ENCODE measurements around the gene OBSL1. TPM values are rescaled to one million over a fixed set of nuclear protein-coding genes. Genes with fewer than 3 reads are reported as not detected.

The OBSL1 gene
- polyA plus RNA-seq, 4 donors, result 4.5 to 97.4 (median 15.4) TPM

DNA sequence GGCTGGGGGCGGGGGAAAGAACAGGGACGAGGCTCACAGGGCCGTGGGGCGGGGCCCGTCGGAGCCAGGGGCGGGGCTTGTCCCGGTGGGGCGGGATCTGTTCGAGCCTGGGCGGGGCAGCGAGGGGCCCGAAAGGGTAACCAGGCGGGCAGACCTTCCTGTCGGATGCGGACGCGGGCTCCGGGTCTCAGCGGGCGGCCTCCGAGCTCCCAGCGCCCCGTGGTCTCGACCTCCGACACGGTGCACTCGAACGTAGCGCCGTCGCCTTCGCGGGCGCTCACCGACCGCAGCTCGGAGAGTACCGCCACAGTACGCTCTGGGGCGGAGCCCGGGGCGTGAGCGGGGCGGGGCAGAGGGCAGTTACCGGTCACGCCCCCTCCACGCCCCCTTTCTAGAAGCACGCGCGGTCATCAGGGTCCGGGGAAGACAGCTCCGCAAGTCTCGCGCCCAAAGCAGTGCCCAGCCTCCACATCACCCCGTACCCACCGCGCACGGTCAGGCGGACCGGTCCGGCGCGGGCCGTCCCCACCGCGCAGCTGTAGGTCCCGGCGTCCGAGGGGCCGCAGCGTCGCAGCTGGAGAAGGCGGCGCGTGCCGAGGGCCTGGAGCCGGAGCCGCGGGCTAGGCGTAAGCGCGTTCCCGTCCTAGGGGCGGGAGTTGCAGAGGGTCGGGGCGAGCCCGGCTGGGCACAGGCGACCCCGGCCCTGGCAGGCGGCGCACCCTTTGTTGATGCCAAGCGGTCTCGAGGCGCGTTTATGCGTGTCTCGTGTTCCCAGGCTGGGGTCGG is 18.8 kb downstream of the OBSL1 start:
- FAIRE-seq (no peak), DNase-seq (peak; percentile 78 to 96)
- H3K9me3 ChIP-seq (ENCODE audit: control insufficient read depth in 2 of 2, insufficient read depth in 1 of 2, low read depth in 1 of 2, low read length in 1 of 2), result no peaks in the 10 kb centered on the region
- H3K36me3 ChIP-seq (ENCODE audit: control insufficient read depth in 3 of 3, insufficient read depth in 2 of 3, low read depth in 1 of 3, low read length in 3 of 3), result peaks cover 0 to 55% (median 3%) of the 10 kb centered on the region in 3 donors
- WGBS, 3 donors, result 1 to 5% (median 1%) methylated on average over 59 to 99 of the region's 99 CpGs
- H3K27me3 ChIP-seq (ENCODE audit: control insufficient read depth in 3 of 3, insufficient read depth in 3 of 3, low read length in 3 of 3), result peaks cover 0 to 29% (median 0%) of the 10 kb centered on the region in 3 donors
- H3K4me3 ChIP-seq (ENCODE audit: low read depth in 1 of 3, low read length in 3 of 3), result peak overlapping the region; percentile 40 to 55 (median 52)
- H3K27ac ChIP-seq (ENCODE audit: low read depth in 1 of 3, low read length in 2 of 3), result peak overlapping the region; percentile 35 to 85 (median 62)
- peaks cover 0 to 19% (median 0%) of the 10 kb centered on the region in 3 donors for H3K4me1 ChIP-seq (ENCODE audit: control insufficient read depth in 3 of 3, insufficient read depth in 2 of 3, low read depth in 1 of 3, low read length in 2 of 3)

DNA sequence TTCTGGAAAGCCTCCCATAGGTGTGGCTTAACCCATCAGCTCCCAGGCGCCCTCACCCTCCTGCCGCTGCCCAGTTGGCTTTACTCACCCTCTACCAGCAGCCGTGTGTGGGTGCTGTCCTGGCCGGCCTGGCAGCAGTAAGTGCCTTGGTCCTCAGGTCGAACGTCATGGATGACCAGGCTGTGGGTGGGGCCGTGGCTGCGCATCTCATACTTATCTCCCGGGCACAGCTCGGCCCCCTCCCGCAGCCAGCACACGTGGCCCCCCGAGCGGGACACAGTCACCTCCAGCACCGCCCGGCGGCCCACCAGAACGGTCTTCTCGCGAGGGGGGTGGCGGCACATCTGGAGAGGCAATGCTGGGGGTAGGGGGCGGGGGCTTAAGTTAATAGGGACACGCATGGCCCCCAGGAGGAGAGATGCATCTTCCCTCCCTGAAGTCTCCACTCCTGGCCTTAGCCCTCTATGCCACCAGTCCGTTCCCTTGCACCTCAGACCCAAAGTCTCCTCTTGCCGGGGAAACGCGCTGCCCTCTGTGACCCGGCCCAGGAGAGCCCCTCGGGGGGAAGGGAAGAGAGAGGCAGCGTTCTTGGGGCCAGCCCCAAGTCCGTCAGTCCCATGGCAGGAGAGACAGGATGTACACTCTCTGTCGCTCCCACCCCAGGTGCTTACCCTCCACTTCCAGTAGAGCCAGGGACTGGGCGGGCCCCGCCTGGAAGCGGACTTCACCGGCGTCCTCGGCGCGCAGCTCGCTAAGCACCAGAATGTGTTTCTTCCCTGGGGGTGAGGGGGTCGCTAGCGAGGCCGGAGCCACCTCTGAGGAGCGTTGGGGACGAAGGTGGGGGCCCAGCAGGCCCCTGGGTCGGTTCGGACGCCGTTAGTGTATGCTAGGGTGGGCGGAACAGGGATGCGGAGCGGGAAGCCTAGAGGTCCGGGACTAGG is 19.6 kb downstream of the OBSL1 start:
- H3K9me3 ChIP-seq (ENCODE audit: control insufficient read depth in 2 of 2, insufficient read depth in 1 of 2, low read depth in 1 of 2, low read length in 1 of 2), result no peaks in the 10 kb centered on the region
- H3K36me3 ChIP-seq (ENCODE audit: control insufficient read depth in 3 of 3, insufficient read depth in 2 of 3, low read depth in 1 of 3, low read length in 3 of 3), result peaks cover 0 to 51% (median 3%) of the 10 kb centered on the region in 3 donors
- H3K27me3 ChIP-seq (ENCODE audit: control insufficient read depth in 3 of 3, insufficient read depth in 3 of 3, low read length in 3 of 3), result peaks cover 0 to 29% (median 0%) of the 10 kb centered on the region in 3 donors
- H3K27ac ChIP-seq (ENCODE audit: low read depth in 1 of 3, low read length in 2 of 3), result peak overlapping the region in 2 of 3 donors; percentile 22 to 85
- peak in 1 of 2 donors; percentile 59 for DNase-seq
- 5 to 7% (median 5%) methylated on average over 51 to 54 of the region's 54 CpGs for WGBS, 3 donors
- no peak for FAIRE-seq
- peaks cover 0 to 25% (median 0%) of the 10 kb centered on the region in 3 donors for H3K4me1 ChIP-seq (ENCODE audit: control insufficient read depth in 3 of 3, insufficient read depth in 2 of 3, low read depth in 1 of 3, low read length in 2 of 3)
- H3K4me3 ChIP-seq (ENCODE audit: low read depth in 1 of 3, low read length in 3 of 3), result peak overlapping the region; percentile 40 to 55 (median 52)

- Histone ChIP-seq H3K27me3 (ENCODE audit: control insufficient read depth in 3 of 3, insufficient read depth in 3 of 3, low read length in 3 of 3) (peaks cover 0 to 27% (median 0%) of the 10 kb centered on the region in 3 donors), H3K9me3 (ENCODE audit: control insufficient read depth in 2 of 2, insufficient read depth in 1 of 2, low read depth in 1 of 2, low read length in 1 of 2) (no peaks in the 10 kb centered on the region), H3K4me3 (ENCODE audit: low read depth in 1 of 3, low read length in 3 of 3) (no peak overlapping the region), H3K36me3 (ENCODE audit: control insufficient read depth in 3 of 3, insufficient read depth in 2 of 3, low read depth in 1 of 3, low read length in 3 of 3) (peaks cover 0 to 43% (median 3%) of the 10 kb centered on the region in 3 donors), H3K4me1 (ENCODE audit: control insufficient read depth in 3 of 3, insufficient read depth in 2 of 3, low read depth in 1 of 3, low read length in 2 of 3) (peaks cover 0 to 45% (median 4%) of the 10 kb centered on the region in 3 donors), H3K27ac (ENCODE audit: low read depth in 1 of 3, low read length in 2 of 3) (no peak overlapping the region)
- no peak for DNase-seq
- 81 to 89% (median 86%) methylated on average over 9 of the region's 9 CpGs for WGBS, 3 donors
- no peak for FAIRE-seq
These were observed 21.7 kb downstream of the OBSL1 start for GRCh38 chr2:219549619-219550018.

GRCh38 chr2:219548990-219549389 is 22.3 kb downstream of the OBSL1 start:
- Histone ChIP-seq H3K4me3 (ENCODE audit: low read depth in 1 of 3, low read length in 3 of 3) (no peak overlapping the region), H3K9me3 (ENCODE audit: control insufficient read depth in 2 of 2, insufficient read depth in 1 of 2, low read depth in 1 of 2, low read length in 1 of 2) (no peaks in the 10 kb centered on the region), H3K27me3 (ENCODE audit: control insufficient read depth in 3 of 3, insufficient read depth in 3 of 3, low read length in 3 of 3) (peaks cover 0 to 25% (median 0%) of the 10 kb centered on the region in 3 donors), H3K27ac (ENCODE audit: low read depth in 1 of 3, low read length in 2 of 3) (no peak overlapping the region), H3K36me3 (ENCODE audit: control insufficient read depth in 3 of 3, insufficient read depth in 2 of 3, low read depth in 1 of 3, low read length in 3 of 3) (peaks cover 0 to 43% (median 3%) of the 10 kb centered on the region in 3 donors), H3K4me1 (ENCODE audit: control insufficient read depth in 3 of 3, insufficient read depth in 2 of 3, low read depth in 1 of 3, low read length in 2 of 3) (peaks cover 0 to 51% (median 4%) of the 10 kb centered on the region in 3 donors)
- FAIRE-seq, result no peak
- no peak for DNase-seq
- 93 to 95% (median 95%) methylated on average over 17 to 18 of the region's 18 CpGs for WGBS, 3 donors

GRCh38 chr2:219547621-219548020 is 23.7 kb downstream of the OBSL1 start:
- peaks cover 0 to 45% (median 4%) of the 10 kb centered on the region in 3 donors for H3K4me1 ChIP-seq (ENCODE audit: control insufficient read depth in 3 of 3, insufficient read depth in 2 of 3, low read depth in 1 of 3, low read length in 2 of 3)
- DNase-seq (no peak), FAIRE-seq (no peak)
- H3K36me3 ChIP-seq (ENCODE audit: control insufficient read depth in 3 of 3, insufficient read depth in 2 of 3, low read depth in 1 of 3, low read length in 3 of 3), result peaks cover 0 to 43% (median 3%) of the 10 kb centered on the region in 3 donors
- WGBS, 3 donors, result 95 to 97% (median 96%) methylated on average over 26 of the region's 26 CpGs
- no peak overlapping the region for H3K4me3 ChIP-seq (ENCODE audit: low read depth in 1 of 3, low read length in 3 of 3)
- peaks cover 0 to 16% (median 0%) of the 10 kb centered on the region in 3 donors for H3K27me3 ChIP-seq (ENCODE audit: control insufficient read depth in 3 of 3, insufficient read depth in 3 of 3, low read length in 3 of 3)
- H3K9me3 ChIP-seq (ENCODE audit: control insufficient read depth in 2 of 2, insufficient read depth in 1 of 2, low read depth in 1 of 2, low read length in 1 of 2), result no peaks in the 10 kb centered on the region
- H3K27ac ChIP-seq (ENCODE audit: low read depth in 1 of 3, low read length in 2 of 3), result no peak overlapping the region

DNA sequence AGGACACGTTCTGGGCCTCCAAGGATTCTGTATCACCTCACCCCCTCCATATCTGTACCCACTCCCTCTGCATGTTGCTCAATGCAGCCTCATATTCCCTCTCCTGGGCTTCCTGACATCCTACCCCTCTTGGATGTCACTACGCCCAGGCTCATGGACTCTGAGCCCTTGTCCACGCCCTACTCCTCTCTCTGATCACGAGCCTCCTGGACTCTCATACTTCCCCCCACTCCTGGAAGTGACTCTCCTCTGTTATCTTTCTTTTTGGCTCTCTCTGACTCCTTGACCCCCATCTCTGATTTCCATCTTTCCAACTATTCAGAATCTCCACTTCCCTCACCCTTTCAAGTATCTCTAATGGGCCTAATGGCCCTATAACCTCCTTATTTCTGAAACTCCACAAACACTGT is 25.4 kb downstream of the OBSL1 start:
- peaks cover 0 to 49% (median 3%) of the 10 kb centered on the region in 3 donors for H3K36me3 ChIP-seq (ENCODE audit: control insufficient read depth in 3 of 3, insufficient read depth in 2 of 3, low read depth in 1 of 3, low read length in 3 of 3)
- WGBS, 3 donors, result 7 to 46% (median 28%) methylated on average over 4 of the region's 4 CpGs
- peaks cover 0 to 6% (median 0%) of the 10 kb centered on the region in 3 donors for H3K27me3 ChIP-seq (ENCODE audit: control insufficient read depth in 3 of 3, insufficient read depth in 3 of 3, low read length in 3 of 3)
- DNase-seq, result peak; percentile 90 to 92
- no peak overlapping the region for H3K4me3 ChIP-seq (ENCODE audit: low read depth in 1 of 3, low read length in 3 of 3)
- no peak for FAIRE-seq
- H3K27ac ChIP-seq (ENCODE audit: low read depth in 1 of 3, low read length in 2 of 3), result peak overlapping the region in 2 of 3 donors; percentile 84 to 88
- peaks cover 4 to 45% (median 5%) of the 10 kb centered on the region in 3 donors for H3K4me1 ChIP-seq (ENCODE audit: control insufficient read depth in 3 of 3, insufficient read depth in 2 of 3, low read depth in 1 of 3, low read length in 2 of 3)
- no peaks in the 10 kb centered on the region for H3K9me3 ChIP-seq (ENCODE audit: control insufficient read depth in 2 of 2, insufficient read depth in 1 of 2, low read depth in 1 of 2, low read length in 1 of 2)

GRCh38 chr2:219545295-219545942 is 25.9 kb downstream of the OBSL1 start:
- DNase-seq (peak in 1 of 2 donors; percentile 57), FAIRE-seq (no peak)
- Histone ChIP-seq H3K27ac (ENCODE audit: low read depth in 1 of 3, low read length in 2 of 3) (peak overlapping the region in 2 of 3 donors; percentile 84 to 88), H3K36me3 (ENCODE audit: control insufficient read depth in 3 of 3, insufficient read depth in 2 of 3, low read depth in 1 of 3, low read length in 3 of 3) (peaks cover under 1 to 49% (median 5%) of the 10 kb centered on the region in 3 donors), H3K4me1 (ENCODE audit: control insufficient read depth in 3 of 3, insufficient read depth in 2 of 3, low read depth in 1 of 3, low read length in 2 of 3) (peaks cover 4 to 44% (median 5%) of the 10 kb centered on the region in 3 donors), H3K27me3 (ENCODE audit: control insufficient read depth in 3 of 3, insufficient read depth in 3 of 3, low read length in 3 of 3) (peaks cover 0 to 1% (median 0%) of the 10 kb centered on the region in 3 donors), H3K9me3 (ENCODE audit: control insufficient read depth in 2 of 2, insufficient read depth in 1 of 2, low read depth in 1 of 2, low read length in 1 of 2) (no peaks in the 10 kb centered on the region), H3K4me3 (ENCODE audit: low read depth in 1 of 3, low read length in 3 of 3) (peak overlapping the region in 2 of 3 donors; percentile 65 to 81)
- 51 to 81% (median 57%) methylated on average over 3 of the region's 3 CpGs for WGBS, 3 donors

Data from small intestine (tissue), 7 donors.